K562 (cell line): ENCODE measurements around the gene ZFYVE19. TPM values are rescaled to one million over a fixed set of nuclear protein-coding genes. Genes with fewer than 3 reads are reported as not detected.

ENCODE experiments used
- ATAC-seq: fragments of 200-7000 bp; cut with Tn5 transposase; 3 replicates; pipeline ENCODE4 v1.9.1; 2020; ENCODE audit warnings: moderate library complexity
- BruUV-seq: library from RNA; stranded (reverse); fragments of 400-500 nt; replicated peaks from 2 replicates; lab custom pipeline; 2021; lab: Mats Ljungman, UMichigan
- CTCF ChIA-PET: fragments of 300-600 bp; formaldehyde crosslinking; extraction: SDS; loops from one replicate; lab custom pipeline; 2021; ENCODE audit warnings: low intra/inter-chr PET ratio; lab: Yijun Ruan, JAX
- POLR2A ChIA-PET: fragments of 300-600, 350-650 bp; sonication (Branson Sonifier 250); formaldehyde crosslinking; extraction: SDS; loops from one replicate; lab custom pipeline; 2021; ENCODE audit warnings: antibody characterized with exemption, inconsistent platforms; lab: Yijun Ruan, JAX
- DNase-seq, 4 experiments: peaks; one replicate each; pipeline versions ENCODE4 v3.0.0 to v3.0.0-alpha.2; 2011 to 2018; ENCODE audit warnings: low spot score in 3 of 4, mixed read lengths in 3 of 4; ENCODE audit errors: extremely low read depth in 1 of 4
- FAIRE-seq: peaks from 2 replicates; lab custom pipeline; 2011; peaks lifted over from hg19 to GRCh38; lab: Jason Lieb, UNC
- H2AFZ ChIP-seq: 2 replicates; pipeline ENCODE4 v1.6.0; 2011; ENCODE audit warnings: low read depth, low read length, control low read depth, inconsistent platforms
- H3K27ac ChIP-seq: fragments of 200-600 bp; 3 replicates; pipeline ENCODE4 v1.8.0; 2011; ENCODE audit warnings: low read depth, mild to moderate bottlenecking, control low read depth, inconsistent platforms, low read length, moderate library complexity, mixed read lengths; ENCODE audit errors: extremely low read depth
- H3K27me3 ChIP-seq, 2 experiments: fragments of 300-600 bp in 1 of 2; 2 replicates in 1 of 2; 3 replicates in 1 of 2; pipeline versions ENCODE4 v1.6.0 to v1.8.0; 2011; ENCODE audit warnings: inconsistent platforms in 2 of 2, low read length in 2 of 2, mild to moderate bottlenecking in 1 of 2, mixed read lengths in 1 of 2, moderate library complexity in 1 of 2; ENCODE audit not compliant: control insufficient read depth in 2 of 2, insufficient read depth in 2 of 2
- H3K36me3 ChIP-seq: fragments of 300-600 bp; 3 replicates; pipeline ENCODE4 v1.8.0; 2011; ENCODE audit warnings: mild to moderate bottlenecking, low read length, inconsistent platforms; ENCODE audit not compliant: control insufficient read depth, insufficient read depth
- H3K4me1 ChIP-seq, 2 experiments: fragments of 200-600 bp in 1 of 2; replicated peaks in 1 of 2; 2 replicates in 1 of 2; 3 replicates in 1 of 2; pipeline versions ENCODE4 v1.5.1 to v1.8.0; 2011; ENCODE audit warnings: inconsistent platforms in 2 of 2, low read length in 2 of 2, mild to moderate bottlenecking in 1 of 2, mixed read lengths in 1 of 2, moderate library complexity in 1 of 2; ENCODE audit not compliant: control insufficient read depth in 2 of 2, insufficient read depth in 2 of 2
- H3K4me2 ChIP-seq: 2 replicates; pipeline ENCODE4 v1.6.1; 2011; ENCODE audit warnings: low read length, control low read depth, inconsistent platforms, mixed read lengths; ENCODE audit not compliant: insufficient read depth
- H3K4me3 ChIP-seq: fragments of 200-600 bp; sonication (generic), shearing (Covaris generic); 2 replicates; pipeline ENCODE4 v1.5.1; 2016; ENCODE audit warnings: control low read depth, inconsistent platforms
- H3K79me2 ChIP-seq: fragments of 200-600 bp; 3 replicates; pipeline ENCODE4 v1.8.0; 2011; ENCODE audit warnings: low read length, inconsistent platforms; ENCODE audit not compliant: control insufficient read depth, insufficient read depth
- H3K9ac ChIP-seq, 2 experiments: 2 replicates each; pipeline versions ENCODE4 v1.6.0 to v1.6.1; 2011; ENCODE audit warnings: low read depth in 2 of 2, low read length in 2 of 2, control low read depth in 1 of 2, inconsistent platforms in 1 of 2, mild to moderate bottlenecking in 1 of 2, mixed read lengths in 1 of 2; ENCODE audit not compliant: insufficient read depth in 1 of 2
- H3K9me1 ChIP-seq: one replicate; pipeline ENCODE4 v1.6.0; 2011; ENCODE audit warnings: inconsistent platforms, mild to moderate bottlenecking, low read length, moderate library complexity; ENCODE audit not compliant: control insufficient read depth, insufficient read depth
- H3K9me3 ChIP-seq: replicated peaks from 2 replicates; pipeline ENCODE4 v1.5.1; 2011; ENCODE audit warnings: low read depth, low read length, inconsistent platforms; ENCODE audit not compliant: control insufficient read depth, insufficient read depth
- H4K20me1 ChIP-seq: replicated peaks from 2 replicates; pipeline ENCODE4 v1.6.1; 2011; ENCODE audit warnings: low read length, inconsistent platforms, mixed read lengths; ENCODE audit not compliant: control insufficient read depth, insufficient read depth
- CREM ChIP-seq: IDR thresholded peaks from 2 replicates; pipeline ENCODE4 v1.6.1; 2014; ENCODE audit warnings: antibody characterized with exemption, low read depth
- DIDO1 ChIP-seq: fragments of 450-650 bp; IDR thresholded peaks from 2 replicates; pipeline ENCODE4 v1.6.1; 2016; ENCODE audit warnings: low read depth, missing biosample characterization, missing genetic modification characterization
- ETV1 ChIP-seq: fragments of 450-650 bp; conservative IDR thresholded peaks from 2 replicates; pipeline ENCODE4 v1.6.1; 2016; ENCODE audit warnings: missing genetic modification characterization, control low read depth, low read depth, missing compliant biosample characterization
- FOXP4 ChIP-seq: sonication (generic); formaldehyde crosslinking; IDR thresholded peaks from 2 replicates; pipeline ENCODE4 v1.8.0; 2022; ENCODE audit warnings: mild to moderate bottlenecking, missing genetic modification reagents, borderline replicate concordance
- GABPB2 ChIP-seq: fragments of 250-450 bp; sonication (Bioruptor Pico); conservative IDR thresholded peaks from 2 replicates; pipeline ENCODE4 v1.5.1; 2021; ENCODE audit warnings: mild to moderate bottlenecking
- MXI1 ChIP-seq: IDR thresholded peaks from 2 replicates; pipeline ENCODE4 v1.6.1; 2011; ENCODE audit warnings: low read depth, mild to moderate bottlenecking, improper control_type of control experiment, low read length
- NR3C1 ChIP-seq: sonication (generic); formaldehyde crosslinking; IDR thresholded peaks from 2 replicates; pipeline ENCODE4 v1.8.1; 2022; ENCODE audit warnings: missing genetic modification reagents
- PHF20 ChIP-seq: fragments of 450-650 bp; IDR thresholded peaks from 2 replicates; pipeline ENCODE4 v1.6.1; 2018; ENCODE audit not compliant: partially characterized antibody
- SNRNP70 ChIP-seq: fragments of 200-400 bp; formaldehyde crosslinking; optimal IDR thresholded peaks from 2 replicates; pipeline ENCODE3; 2017; ENCODE audit warnings: low read depth, low read length
- TOE1 ChIP-seq, 2 experiments: fragments of 450-650 bp in 1 of 2; sonication (generic) in 1 of 2; formaldehyde crosslinking in 1 of 2; IDR thresholded peaks; 2 replicates each; pipeline versions ENCODE4 v1.7.1 to v1.8.0; 2016 to 2022; ENCODE audit warnings: borderline replicate concordance in 2 of 2, mild to moderate bottlenecking in 2 of 2, antibody characterized with exemption in 1 of 2, inconsistent platforms in 1 of 2, low read depth in 1 of 2, missing genetic modification reagents in 1 of 2, moderate library complexity in 1 of 2
- ZNF253 ChIP-seq: fragments of 250-450 bp; sonication (Bioruptor Pico); conservative IDR thresholded peaks from 2 replicates; pipeline ENCODE4 v1.6.1; 2021; ENCODE audit warnings: mild to moderate bottlenecking
- WGBS: fragments of 100-300 bp; shearing (Covaris generic); methylation state at CpG from one replicate; pipeline ENCODE4 v1.1.6; 2016; ENCODE audit warnings: low coverage, mixed read lengths; ENCODE audit not compliant: insufficient coverage; ENCODE audit errors: missing lambda C conversion rate; 5-methylcytosine and 5-hydroxymethylcytosine counted together
- in situ Hi-C: fragments of 300-500 bp; cut with MboI; formaldehyde crosslinking; loops from 4 replicates; pipeline ENCODE4 v1.15.0; 2018; ENCODE audit warnings: inconsistent platforms, mixed read lengths
- intact Hi-C: fragments of 100-400 bp; cut with micrococcal nuclease; formaldehyde crosslinking; loops from 2 replicates; pipeline ENCODE4 v1.14.2; 2022
- polyA plus RNA-seq, 8 experiments: library from polyadenylated mRNA; depleted of rRNA in 4 of 8; stranded (reverse) in 5 of 8; unstranded in 3 of 8; fragments of >200 nt; fragmentation: Nextera tagmentation in 2 of 8; fragmentation: Illumina TruSeq in 1 of 8; extraction: Ambion mirVana in 2 of 8; extraction: Trizol in 1 of 8; gene quantifications; 2 replicates each; pipeline versions ENCODE4 v1.2.1 to v1.2.3, GENCODE V29; 2011 to 2014; ENCODE audit warnings: inconsistent platforms in 1 of 8, missing spikeins in 1 of 8
- total RNA-seq, 7 experiments: library from RNA; depleted of rRNA in 6 of 7; stranded (reverse); fragments of >200 nt in 6 of 7; fragmentation: Illumina TruSeq in 2 of 7; extraction: Trizol in 2 of 7; gene quantifications; 2 replicates each; pipeline versions ENCODE4 v1.2.1 to v1.2.3, GENCODE V29; 2011 to 2021; ENCODE audit warnings: low replicate concordance in 1 of 7
- TF ChIP-seq, protein P1 (sequence below): sonication (generic); formaldehyde crosslinking; IDR thresholded peaks from 2 replicates; pipeline ENCODE4 v1.5.0; 2020; ENCODE audit warnings: missing genetic modification reagents

ZFYVE19 gene
- total and polyA plus RNA-seq, 9 of the 15 experiments (the other 6 are each of a cell fraction or from before 2014, with no cell fraction given), result 1.5 to 36.8 (median 19.9) TPM

- Histone ChIP-seq H3K9me3 (no peaks in the 10 kb centered on the region), H3K9ac (no peak overlapping the region), H3K4me2 (no peak overlapping the region), H3K27ac (no peak overlapping the region), H3K79me2 (no peaks in the 10 kb centered on the region), H3K9me1 (no peaks in the 10 kb centered on the region), H3K27me3 (no peaks in the 10 kb centered on the region), H4K20me1 (no peaks in the 10 kb centered on the region), H2AFZ (peak overlapping the region; percentile 42), H3K4me1 (no peaks in the 10 kb centered on the region; a peak in 1 of 5 replicates), H3K4me3 (no peak overlapping the region), H3K36me3 (no peaks in the 10 kb centered on the region)
- ChIA-PET CTCF (no interaction called here), POLR2A (interaction anchor here (1.3 kb wide), 1 partner anchor 8 kb away, joined by 3 read pairs; the partner anchor contains the start of gene SPINT1)
- FAIRE-seq, result peak; percentile 54
- in situ Hi-C loops (no loop called here), intact Hi-C loops (no loop called here)
- TF ChIP-seq, protein P1, sequence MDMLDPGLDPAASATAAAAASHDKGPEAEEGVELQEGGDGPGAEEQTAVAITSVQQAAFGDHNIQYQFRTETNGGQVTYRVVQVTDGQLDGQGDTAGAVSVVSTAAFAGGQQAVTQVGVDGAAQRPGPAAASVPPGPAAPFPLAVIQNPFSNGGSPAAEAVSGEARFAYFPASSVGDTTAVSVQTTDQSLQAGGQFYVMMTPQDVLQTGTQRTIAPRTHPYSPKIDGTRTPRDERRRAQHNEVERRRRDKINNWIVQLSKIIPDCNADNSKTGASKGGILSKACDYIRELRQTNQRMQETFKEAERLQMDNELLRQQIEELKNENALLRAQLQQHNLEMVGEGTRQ, result no peak
- TF ChIP-seq TOE1 (IDR thresholded peaks at IDR 0.05; ENCODE audit: borderline replicate concordance), result no peak
- TF ChIP-seq TOE1 (CRISPR knock-in tag; IDR thresholded peaks at IDR 0.05; ENCODE audit: borderline replicate concordance, low read depth), result no peak
- TF ChIP-seq CREM, result no peak
- TF ChIP-seq FOXP4 (CRISPR knock-in tag), result no peak
- TF ChIP-seq ZNF253 (CRISPR knock-in tag), result no peak
- TF ChIP-seq ETV1 (tag), result no peak
- TF ChIP-seq NR3C1 (CRISPR knock-in tag), result no peak
- no peak for TF ChIP-seq SNRNP70
- no peak for TF ChIP-seq PHF20
- TF ChIP-seq MXI1, result no peak
- no peak for TF ChIP-seq GABPB2 (CRISPR knock-in tag)
- TF ChIP-seq DIDO1 (tag), result no peak
- no TSS peak for BruUV-seq
- WGBS, result 92% methylated on average over 1 of the region's 1 CpG
- ATAC-seq, result no peak
- DNase-seq, result no peak
These were observed 29.1 kb downstream of the ZFYVE19 start for GRCh38 chr15:40836020-40836419.
